HG03460 (cell line): Measurements from ENCODE around the gene ZNF148.

Experiments used
- ATAC-seq: cut with Tn5 transposase; IDR thresholded peaks from one replicate; pipeline ENCODE4 v1.9.1; 2021; ENCODE audit not compliant: unreplicated experiment

ZNF148 gene

GRCh38 chr3:125289429-125289981, 85.6 kb downstream of the ZNF148 start:
- ATAC-seq: no peak

DNA sequence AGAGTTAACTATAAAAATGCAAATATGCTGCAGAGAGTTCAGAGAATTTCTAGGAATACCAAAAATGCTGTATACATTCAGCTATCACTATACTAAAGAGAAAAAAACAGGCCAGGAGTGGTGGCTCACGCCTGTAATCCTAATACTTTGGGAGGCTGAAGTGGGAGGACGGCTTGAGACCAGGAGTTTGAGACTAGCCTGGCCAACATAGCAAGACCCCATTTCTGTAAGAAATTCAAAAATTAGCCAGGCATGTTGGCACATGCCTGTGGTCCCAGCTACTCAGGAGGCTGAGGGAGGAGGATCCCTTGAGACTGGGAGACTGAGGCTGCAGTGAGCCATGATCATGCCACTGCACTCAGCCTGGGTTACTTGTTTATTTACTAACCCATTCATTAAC, 87.9 kb downstream of the ZNF148 start:
- no peak for ATAC-seq

GRCh38 chr3:125281381-125281780, 93.7 kb downstream of the ZNF148 start:
- ATAC-seq: no peak

- ATAC-seq: no peak
Observed at GRCh38 chr3:125280668-125281361, 94.3 kb downstream of the ZNF148 start.

GRCh38 chr3:125278155-125278554, 97.0 kb downstream of the ZNF148 start:
- no peak for ATAC-seq

GRCh38 chr3:125271127-125271526, 104.0 kb downstream of the ZNF148 start:
- no peak for ATAC-seq

DNA sequence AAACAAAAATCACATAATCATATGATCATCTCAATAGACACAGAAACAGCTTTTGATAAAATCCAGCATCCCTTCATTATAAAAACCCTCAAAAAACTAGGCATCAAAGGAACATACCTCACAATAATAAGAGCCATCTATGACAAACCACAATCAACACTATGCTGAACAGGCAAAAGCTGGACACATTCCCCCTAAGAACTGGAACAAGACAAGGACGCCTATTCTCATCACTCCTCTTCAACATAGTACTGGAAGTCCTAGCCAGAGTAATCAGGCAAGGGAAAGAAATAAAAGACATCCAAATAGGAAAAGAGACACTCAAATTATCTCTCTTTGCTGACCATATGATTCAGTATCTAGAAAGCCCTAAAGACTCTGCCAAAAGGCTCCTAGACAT, 107.7 kb downstream of the ZNF148 start:
- ATAC-seq: no peak

- ATAC-seq: no peak
Observed at GRCh38 chr3:125266971-125267370, 108.2 kb downstream of the ZNF148 start.

GRCh38 chr3:125262161-125262560, 113.0 kb downstream of the ZNF148 start:
- ATAC-seq: no peak

DNA sequence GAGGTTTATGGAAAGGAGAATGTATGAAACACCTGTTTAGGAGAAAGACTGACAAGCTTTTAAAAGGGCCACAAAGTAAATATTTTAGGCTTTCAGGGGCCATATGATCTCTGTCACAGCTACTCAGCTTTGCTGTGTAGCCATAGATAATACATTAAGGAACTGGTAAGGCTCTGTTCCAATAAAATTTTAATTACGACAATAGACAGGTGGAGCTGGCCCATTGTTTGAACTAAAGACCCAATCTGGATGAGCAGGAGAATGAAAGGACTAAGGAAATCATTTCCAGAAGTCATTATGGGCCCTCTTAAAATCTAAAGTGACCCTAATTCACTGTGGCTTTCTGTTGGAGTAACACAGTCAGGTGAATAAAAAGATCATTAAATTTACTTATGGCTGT, 114.1 kb downstream of the ZNF148 start:
- ATAC-seq: no peak

- no peak for ATAC-seq
Observed at GRCh38 chr3:125260158-125260557, 115.0 kb downstream of the ZNF148 start.

GRCh38 chr3:125257536-125257935, 117.6 kb downstream of the ZNF148 start:
- no peak for ATAC-seq

- ATAC-seq: no peak
Observed at GRCh38 chr3:125256675-125257074, 118.5 kb downstream of the ZNF148 start.

DNA sequence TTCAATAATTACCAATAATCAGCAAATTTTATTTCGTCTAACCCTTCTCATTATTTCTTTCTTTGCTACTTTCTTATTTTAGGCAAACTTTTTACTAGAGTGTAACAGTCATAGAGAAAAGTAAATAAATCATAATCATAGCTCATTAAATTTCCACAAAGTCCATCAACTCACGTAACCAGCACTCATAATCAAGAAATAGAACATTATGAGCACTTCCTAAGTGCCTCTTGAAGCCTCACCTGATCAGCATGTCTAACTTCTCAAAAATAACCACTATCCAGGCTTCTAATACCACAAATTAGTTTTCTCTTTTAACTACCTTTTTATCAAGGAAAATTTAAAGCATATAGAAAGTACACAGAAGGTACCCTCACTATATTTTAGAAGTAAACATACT, 124.2 kb downstream of the ZNF148 start:
- ATAC-seq: no peak

DNA sequence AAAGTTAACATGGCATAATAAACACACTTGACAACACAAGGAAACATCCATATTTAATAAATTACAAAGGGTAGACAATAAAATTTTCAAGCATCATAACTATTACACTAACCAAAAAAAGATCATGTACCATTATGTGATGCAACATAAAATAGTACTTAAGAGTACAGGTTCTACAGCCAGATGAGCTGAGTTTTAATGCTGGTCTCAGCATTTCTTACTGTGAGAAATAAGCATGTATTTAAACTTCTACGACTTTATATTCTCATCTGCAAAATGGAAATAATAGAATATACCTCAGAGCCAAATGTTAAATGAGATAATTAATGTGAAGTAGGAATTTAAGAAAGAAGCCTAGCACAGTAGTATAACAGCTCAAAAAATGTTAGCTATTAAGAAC, 128.9 kb downstream of the ZNF148 start:
- ATAC-seq: no peak

- ATAC-seq: no peak
Observed at GRCh38 chr3:125245521-125245920, 129.6 kb downstream of the ZNF148 start.

DNA sequence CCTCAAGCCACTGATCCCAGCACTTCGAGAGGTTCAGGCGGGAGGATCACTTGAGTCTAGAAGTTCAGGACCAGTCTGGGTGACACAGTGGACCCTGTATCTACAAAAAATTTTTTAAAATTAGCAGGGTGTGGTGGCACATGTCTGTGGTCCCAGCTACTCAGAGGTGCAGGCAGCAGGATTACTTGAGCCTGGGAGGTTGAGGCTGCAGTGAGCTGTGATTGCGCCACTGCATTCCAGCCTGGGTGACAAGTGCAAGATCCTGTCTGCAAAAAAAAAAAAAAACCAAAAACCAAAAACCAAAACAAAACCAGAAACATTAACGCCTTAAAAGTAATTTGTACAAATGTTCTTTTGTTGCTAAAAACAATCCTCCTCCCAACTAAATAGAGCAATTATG, 134.6 kb downstream of the ZNF148 start:
- no peak for ATAC-seq

DNA sequence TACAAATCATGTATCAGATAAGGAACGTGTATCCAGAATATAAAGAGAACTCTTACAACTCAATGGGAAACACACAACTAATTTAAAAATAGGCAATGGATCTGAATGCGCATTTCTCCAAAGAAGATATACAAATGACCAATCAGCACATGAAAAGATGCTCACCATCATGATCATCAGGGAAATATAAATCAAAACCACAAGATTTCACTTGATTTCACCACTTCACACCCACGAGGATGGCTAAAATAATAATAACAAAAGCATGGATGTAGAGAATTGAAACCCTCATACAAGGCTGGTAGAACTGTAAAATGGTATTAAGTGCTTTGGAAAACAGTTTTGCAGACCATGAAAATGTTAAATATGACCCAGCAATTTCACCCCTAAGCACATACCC, 135.9 kb downstream of the ZNF148 start:
- ATAC-seq: no peak

DNA sequence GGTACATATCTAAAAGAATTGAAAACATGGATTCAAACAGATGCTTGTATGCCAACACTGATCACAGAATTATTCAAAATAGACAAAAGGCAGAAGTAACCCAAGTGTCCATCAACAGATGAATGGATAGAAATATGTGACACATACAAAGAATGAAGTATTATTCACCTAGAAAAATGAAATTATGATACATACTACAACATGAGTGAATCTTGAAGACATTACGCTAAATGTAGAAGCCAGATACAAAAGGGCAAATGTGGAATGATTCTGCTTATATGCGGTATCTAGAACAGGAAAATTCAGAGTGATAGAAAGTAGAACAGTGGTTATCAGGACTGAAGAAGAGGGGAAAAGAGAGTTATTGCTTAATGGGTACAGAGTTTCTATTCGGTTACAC, 136.4 kb downstream of the ZNF148 start:
- ATAC-seq: no peak

DNA sequence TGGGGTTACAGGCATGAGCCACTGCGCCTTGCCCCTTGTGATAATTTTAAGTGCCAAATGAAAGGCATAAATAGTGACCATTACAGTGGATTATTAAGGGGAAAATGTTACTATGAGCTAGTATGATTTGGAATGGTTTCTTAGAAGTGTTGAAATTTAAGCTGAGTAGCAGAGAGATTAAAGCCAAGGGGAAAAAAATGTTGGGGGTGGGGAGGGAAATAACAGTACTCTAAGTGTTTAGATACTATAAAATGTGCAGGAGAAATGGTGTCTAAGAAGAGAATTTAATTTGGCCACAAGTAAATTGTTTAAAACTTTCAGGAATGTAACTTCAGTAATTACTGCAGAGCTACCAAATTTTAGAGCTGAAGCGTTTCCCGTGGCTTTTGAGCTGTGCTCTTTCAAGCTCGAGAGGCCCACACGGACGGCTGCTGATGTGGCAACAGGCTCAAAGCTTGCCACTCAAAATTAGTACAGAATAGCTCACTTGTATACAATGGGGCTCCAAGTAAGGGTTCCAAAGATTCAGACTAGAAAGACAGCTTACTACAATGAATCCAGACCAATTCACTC, 138.7 kb downstream of the ZNF148 start:
- no peak for ATAC-seq

DNA sequence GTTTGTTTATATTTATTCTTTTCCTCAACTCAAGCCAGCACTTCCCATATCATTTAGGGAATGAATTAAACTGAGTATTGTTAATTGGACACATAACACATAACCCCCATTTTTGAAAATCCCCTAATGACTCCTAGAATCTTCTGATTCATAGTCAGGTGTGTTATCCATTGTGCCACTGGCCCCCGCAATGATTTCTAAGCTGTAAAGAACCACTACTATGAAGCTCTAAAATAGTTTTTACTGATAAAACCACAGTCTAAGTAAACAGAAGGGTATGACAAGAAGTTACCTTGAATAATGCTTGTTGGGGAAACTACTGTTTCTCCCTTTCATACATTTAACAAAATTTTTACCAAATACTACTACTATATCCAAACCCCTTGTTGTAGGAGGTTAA, 140.3 kb downstream of the ZNF148 start:
- ATAC-seq: no peak

DNA sequence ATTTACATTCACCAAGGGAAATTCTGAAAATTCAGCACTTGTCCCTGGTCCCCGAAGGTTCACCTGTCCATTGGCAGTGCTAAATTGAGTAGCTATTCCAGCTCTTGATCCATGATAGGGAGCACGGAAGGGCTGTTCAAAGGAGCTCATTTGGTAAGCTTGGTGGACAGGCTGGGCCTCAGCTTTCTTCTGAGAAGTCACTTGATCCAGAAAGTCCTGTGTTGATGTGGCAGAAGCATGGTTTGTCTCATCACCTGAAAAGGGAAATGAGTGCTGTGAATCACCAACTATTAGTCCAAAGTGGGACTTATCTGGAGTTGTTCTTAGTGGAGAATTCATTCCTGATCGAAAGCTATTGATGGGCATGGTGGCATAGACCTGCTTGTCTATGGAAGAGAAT, 142.7 kb downstream of the ZNF148 start:
- ATAC-seq: no peak

DNA sequence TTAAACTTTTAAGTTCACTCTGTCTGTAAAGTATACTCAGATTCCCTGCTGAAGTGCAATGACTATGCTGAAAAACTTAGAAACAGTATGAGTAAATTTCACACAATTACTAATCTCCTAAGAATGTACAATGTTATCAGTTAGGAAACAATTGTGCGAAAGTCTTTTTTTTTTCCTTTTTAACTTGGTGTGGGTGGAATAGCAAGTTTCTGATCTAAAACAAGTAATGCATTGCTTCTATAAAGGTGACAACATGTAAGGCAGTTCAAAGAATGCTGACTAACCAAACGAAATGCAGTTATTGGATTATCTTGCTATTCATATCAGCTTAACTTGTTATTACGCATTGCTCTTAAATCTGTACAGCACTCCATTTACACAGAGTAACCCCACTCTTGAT, 143.2 kb downstream of the ZNF148 start:
- ATAC-seq: no peak
